Fibroblast of villous mesenchyme (primary cell): Measurements from ENCODE around the gene ASB16. TPM values are rescaled to one million over a fixed set of nuclear protein-coding genes. Genes with fewer than 3 reads are reported as not detected.

Experiments used
- DNase-seq: peaks from one replicate; pipeline ENCODE4 v3.0.0-alpha.2; 2010; ENCODE audit warnings: low read depth
- H3K4me3 ChIP-seq: 2 replicates; pipeline ENCODE4 v1.5.1; 2011; ENCODE audit warnings: low read depth, mild to moderate bottlenecking, low read length
- total RNA-seq: library from RNA; depleted of rRNA; stranded (reverse); fragments of >200 nt; gene quantifications from 2 replicates; pipeline ENCODE4 v1.2.3, GENCODE V29; 2012
- TF ChIP-seq, protein P1 (sequence below): IDR thresholded peaks from 2 replicates; pipeline ENCODE4 v1.5.1; 2012; ENCODE audit warnings: low read depth, mild to moderate bottlenecking, low read length; ENCODE audit not compliant: insufficient read depth

The ASB16 gene
- total RNA-seq, 1 donor: not detected

DNA sequence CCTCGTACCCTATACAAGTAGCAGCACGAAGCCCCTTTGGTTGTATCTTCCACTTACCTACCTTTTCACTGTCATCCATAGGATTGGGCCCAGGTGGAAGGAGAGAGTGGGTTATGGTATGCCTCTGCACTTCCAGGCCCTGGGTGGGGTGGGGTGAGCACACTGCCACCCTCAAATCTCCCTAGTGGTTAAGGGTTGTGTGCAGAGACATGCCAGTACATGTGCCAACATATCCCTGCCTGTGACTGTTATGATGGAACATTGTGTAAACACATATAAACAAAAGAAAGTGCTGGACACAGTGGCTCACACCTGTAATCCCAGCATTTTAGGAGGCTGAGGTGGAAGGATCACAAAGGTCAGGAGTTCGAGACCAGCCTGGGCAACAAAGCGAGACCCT lies 17.6 kb upstream of the ASB16 start:
- DNase-seq: no peak
- TF ChIP-seq, protein P1, sequence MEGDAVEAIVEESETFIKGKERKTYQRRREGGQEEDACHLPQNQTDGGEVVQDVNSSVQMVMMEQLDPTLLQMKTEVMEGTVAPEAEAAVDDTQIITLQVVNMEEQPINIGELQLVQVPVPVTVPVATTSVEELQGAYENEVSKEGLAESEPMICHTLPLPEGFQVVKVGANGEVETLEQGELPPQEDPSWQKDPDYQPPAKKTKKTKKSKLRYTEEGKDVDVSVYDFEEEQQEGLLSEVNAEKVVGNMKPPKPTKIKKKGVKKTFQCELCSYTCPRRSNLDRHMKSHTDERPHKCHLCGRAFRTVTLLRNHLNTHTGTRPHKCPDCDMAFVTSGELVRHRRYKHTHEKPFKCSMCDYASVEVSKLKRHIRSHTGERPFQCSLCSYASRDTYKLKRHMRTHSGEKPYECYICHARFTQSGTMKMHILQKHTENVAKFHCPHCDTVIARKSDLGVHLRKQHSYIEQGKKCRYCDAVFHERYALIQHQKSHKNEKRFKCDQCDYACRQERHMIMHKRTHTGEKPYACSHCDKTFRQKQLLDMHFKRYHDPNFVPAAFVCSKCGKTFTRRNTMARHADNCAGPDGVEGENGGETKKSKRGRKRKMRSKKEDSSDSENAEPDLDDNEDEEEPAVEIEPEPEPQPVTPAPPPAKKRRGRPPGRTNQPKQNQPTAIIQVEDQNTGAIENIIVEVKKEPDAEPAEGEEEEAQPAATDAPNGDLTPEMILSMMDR: no peak

DNA sequence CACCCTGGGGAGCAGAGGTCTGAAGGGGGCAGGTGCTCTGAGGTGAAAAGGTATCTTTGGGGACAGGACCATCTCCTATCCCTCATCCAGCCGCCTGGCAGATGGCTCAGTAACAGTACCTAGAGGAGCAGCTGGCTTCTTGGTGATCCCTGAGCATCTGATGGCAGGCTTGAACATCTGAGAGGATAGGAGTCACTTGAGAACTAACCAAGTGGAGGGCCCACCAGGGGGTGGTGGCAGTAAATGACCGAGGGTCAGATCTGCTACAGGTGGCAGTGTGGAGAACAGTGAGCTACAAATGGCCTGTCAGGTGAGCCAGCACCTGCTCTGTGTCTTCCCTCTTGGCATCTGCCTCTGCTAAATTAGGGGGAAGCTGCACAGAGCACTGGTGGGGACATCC lies 15.0 kb upstream of the ASB16 start:
- H3K4me3 ChIP-seq: no peak overlapping the region
- no peak for DNase-seq
- TF ChIP-seq, protein P1: no peak

More for the DNA sequence above, 17.6 kb upstream of the ASB16 start:
- no peak overlapping the region for H3K4me3 ChIP-seq

DNA sequence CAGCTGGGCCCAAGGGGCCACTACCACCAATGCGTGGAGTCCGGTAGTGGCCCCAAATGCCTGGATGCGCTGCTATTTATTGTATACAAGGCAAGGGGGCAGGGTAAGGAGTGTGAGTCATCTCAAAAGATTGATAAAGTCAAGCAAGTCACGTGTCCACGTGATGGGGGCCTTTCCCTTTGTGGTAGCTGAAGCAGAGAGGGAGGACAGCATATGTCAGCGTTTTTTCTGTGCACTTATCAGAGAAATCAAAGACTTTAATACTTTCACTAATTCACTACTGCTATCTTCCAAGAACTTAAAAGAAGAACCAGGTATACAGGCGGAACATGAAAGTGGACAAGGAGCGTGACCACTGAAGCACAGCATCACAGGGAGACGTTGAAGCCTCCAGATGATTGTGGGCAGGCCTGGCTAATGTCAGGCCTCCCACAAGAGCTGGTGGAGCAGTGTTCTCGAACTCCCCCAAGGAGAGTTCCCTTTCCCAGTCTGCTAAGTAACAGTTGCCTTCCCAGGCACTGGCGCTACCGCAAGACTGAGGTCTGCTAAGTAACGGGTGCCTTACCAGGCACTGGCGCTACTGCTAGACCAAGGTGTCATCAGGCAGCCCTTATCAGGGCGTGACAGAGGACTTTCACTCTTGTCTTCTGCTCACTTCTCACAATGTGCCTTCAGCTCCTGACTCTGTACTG lies 10.8 kb upstream of the ASB16 start:
- no peak overlapping the region for H3K4me3 ChIP-seq
- peak; percentile 76 for DNase-seq
- TF ChIP-seq, protein P1: no peak

DNA sequence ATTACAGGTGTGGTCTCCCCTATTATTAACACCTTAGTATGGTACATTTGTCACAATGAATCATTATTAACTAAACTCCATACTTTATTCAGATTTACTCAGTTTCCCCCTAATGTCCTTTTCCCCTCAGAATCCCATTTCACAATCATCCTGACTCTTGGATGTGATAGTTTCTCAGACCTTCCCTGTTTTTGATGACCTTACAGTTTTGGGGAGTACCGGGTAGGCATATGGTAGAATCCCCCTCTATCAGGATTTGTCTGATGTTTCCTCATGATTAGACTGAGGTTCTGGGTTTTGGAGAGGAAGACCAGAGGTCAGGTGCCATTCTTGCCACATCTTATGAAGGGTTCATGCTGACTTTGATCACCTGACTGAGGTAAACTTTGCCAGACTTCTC lies 6.0 kb upstream of the ASB16 start:
- DNase-seq: no peak
- H3K4me3 ChIP-seq: no peak overlapping the region
- TF ChIP-seq, protein P1: no peak

DNA sequence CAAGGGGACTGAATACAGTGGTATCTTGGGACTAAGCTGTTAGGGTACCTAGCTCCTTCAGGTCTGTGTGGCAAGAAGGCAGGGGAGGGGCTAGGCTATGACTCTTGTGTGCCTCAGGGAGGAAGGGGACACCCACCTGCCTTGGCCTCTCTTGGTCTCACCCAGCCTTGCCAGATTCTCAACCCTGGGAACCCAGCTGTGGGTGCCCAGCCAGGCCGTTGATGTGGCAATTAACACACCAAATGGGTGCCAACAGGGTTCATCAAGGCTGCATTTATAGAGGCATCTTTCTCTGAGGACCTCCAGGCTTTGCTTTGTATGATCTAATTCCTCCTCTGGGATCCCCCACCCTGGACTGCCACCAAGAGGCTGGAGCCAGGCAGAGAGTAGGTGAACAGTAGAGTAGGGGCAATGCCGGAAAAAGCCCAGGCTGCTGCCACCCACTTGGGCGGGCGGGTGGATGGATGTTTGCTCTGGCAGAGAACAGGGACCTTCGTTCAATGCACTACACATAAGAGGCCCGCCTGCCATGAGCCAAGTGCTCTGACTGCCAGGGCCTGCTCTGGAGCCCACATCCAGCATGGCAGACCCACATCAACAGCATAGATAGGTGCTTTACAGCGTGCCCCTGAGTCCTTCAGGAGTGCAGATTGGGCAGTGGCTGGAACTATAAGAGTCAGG lies 3.2 kb upstream of the ASB16 start:
- no peak overlapping the region for H3K4me3 ChIP-seq
- TF ChIP-seq, protein P1: no peak
- DNase-seq: no peak

DNA sequence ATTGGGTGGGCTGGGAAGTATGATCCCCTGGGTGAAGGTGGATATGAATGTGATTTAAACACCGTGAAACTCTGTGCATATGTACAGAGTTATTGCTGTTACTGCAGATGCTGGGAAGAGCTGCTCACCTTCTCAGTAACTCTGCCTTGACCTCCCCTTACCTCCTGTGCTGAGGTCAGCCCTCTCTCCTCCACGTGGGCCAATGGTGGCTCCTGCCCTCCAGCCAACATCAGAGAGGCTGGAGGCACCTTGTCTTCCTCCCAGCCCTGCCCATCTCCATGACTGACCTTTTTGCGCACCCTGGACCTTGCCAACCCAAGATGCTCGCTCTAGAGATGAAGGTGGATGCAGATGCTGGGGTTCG lies 387 bp upstream of the ASB16 start:
- H3K4me3 ChIP-seq: no peak overlapping the region
- no peak for DNase-seq
- TF ChIP-seq, protein P1: no peak
